GM06990 (cell line): ENCODE measurements around the gene CTF1.
"Not testable (repeated sequence)": the region's sequence is repeated elsewhere in the genome, so short reads cannot be mapped to it uniquely, and the experiment has no call there.

Source experiments
- DNase-seq: peaks from one replicate; pipeline ENCODE4 v3.0.0-alpha.2; 2011; ENCODE audit not compliant: insufficient read length; ENCODE audit errors: extremely low read depth
- H3K27me3 ChIP-seq: replicated peaks from 2 replicates; pipeline ENCODE4 v1.6.0; 2011; ENCODE audit warnings: low read length; ENCODE audit not compliant: control insufficient read depth, insufficient read depth
- H3K36me3 ChIP-seq: 2 replicates; pipeline ENCODE4 v1.5.1; 2011; ENCODE audit warnings: low read length; ENCODE audit not compliant: control insufficient read depth, insufficient read depth
- H3K4me3 ChIP-seq: replicated peaks from 2 replicates; pipeline ENCODE4 v1.5.1; 2011; ENCODE audit warnings: low read depth, mild to moderate bottlenecking, control low read depth, low read length
- CTCF ChIP-seq: IDR thresholded peaks from 2 replicates; pipeline ENCODE4 v1.5.1; 2011; ENCODE audit warnings: low read length, control low read depth, mild to moderate bottlenecking, inconsistent platforms; ENCODE audit not compliant: insufficient read depth, poor library complexity, severe bottlenecking

CTF1 gene

DNA sequence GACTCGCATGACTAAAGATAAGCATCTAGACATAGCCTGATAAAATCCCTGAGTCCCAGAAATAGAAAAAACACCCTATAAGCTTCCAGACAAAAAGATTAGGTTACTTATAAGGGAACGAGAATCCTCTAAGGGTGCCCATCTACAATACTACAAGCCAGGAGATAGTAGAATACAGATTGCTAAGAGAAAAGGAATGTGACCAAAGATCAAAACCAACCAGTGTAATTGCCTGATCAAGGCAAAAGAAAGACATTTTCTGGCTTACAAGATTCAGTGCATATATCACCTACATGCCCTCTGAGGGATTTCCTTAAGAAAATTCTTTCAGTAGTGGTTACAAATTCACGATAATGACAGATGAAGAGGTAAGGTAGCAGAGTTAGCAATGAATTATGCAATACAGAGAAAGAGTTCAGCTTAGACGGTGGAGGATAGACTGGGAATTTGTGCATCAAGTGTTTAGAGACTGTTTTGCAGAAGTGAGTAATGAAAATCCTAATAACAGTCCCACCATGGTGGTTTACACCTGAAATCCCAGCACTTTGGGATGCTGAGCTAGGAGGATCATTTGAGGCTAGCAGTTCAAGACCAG, 37.5 kb upstream of the CTF1 start:
- no peak for TF ChIP-seq CTCF
- no peaks in the 10 kb centered on the region for H3K27me3 ChIP-seq
- no peak for DNase-seq
- H3K4me3 ChIP-seq, result no peak overlapping the region
- no peaks in the 10 kb centered on the region for H3K36me3 ChIP-seq

DNA sequence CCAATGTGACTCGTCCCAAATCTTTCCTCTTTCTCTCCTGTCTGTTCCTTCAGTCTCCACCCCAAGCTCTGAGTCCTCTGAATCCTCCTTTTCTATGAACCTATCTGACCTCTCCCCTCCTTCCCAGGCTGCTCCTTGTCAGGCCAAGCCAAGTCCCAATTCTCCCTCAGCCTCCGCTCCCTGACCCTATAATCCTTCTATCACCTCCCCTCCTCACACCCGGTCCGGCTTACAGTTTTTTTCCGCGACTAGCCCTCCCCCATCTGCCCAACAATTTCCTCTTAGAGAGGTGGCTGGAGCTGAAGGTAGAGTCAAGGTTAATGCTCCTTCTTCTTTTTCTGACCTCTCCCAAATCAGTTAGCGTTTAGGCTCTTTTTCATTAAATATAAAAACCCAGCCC, 35.7 kb upstream of the CTF1 start:
- not testable (repeated sequence) for DNase-seq, H3K27me3 ChIP-seq, H3K36me3 ChIP-seq, H3K4me3 ChIP-seq

DNA sequence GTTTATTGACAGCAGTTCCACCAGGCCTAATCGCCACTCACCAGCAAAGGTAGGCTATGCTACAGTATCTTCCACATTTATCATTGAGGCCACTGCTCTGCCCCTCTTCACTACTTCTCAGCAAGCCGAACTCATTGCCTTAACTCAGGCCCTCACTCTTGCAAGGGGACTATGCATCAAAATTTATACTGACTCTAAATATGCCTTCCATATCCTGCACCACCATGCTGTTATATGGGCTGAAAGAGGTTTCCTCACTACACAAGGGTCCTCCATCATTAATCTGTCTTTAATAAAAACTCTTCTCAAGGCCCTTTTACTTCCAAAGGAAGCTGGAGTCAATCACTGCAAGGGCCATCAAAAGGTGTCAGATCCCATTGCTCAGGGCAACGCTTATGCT, 33.2 kb upstream of the CTF1 start:
- H3K4me3 ChIP-seq, DNase-seq, H3K36me3 ChIP-seq, H3K27me3 ChIP-seq: not testable (repeated sequence)

DNA sequence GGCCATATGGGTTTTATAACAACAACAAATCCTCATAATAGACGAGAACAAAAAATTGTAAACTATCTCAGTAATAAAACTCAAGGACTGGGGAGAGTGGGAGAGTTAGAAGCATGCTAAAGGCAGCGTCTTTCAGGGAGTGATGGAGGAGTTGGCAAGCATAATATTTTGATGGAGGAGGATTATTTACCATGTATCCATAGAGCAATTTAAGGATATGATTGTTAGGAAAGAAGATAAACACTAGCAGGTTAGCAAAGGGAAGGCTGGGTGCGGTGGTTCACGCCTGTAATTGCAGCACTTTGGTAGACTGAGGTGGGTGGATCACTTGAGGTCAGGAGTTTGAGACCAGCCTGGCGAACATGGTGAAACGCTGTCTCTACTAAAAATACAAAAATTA, 30.4 kb upstream of the CTF1 start:
- Histone ChIP-seq H3K36me3 (no peaks in the 10 kb centered on the region), H3K4me3 (no peak overlapping the region), H3K27me3 (no peaks in the 10 kb centered on the region)
- no peak for TF ChIP-seq CTCF
- DNase-seq, result no peak

DNA sequence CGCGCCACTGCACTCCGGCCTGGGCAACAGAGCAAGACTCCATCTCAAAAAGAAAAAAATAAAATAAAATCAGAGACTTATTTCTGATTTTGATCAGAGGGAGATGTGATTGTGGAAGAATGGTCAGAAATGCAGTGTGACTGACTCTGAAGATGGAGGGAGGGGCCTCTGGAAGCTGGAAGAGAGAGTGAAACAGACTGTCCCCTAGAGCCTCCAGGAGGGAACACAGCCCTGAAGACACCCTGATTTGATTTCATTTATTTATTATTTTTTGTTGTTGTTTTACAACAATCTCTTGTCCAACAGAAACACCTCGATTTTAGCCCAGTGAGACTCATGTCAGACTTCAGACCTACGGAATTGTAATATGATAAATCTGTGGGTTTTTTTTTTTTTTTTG, 28.7 kb upstream of the CTF1 start:
- no peaks in the 10 kb centered on the region for H3K27me3 ChIP-seq
- TF ChIP-seq CTCF, result peak; percentile 23
- no peaks in the 10 kb centered on the region for H3K36me3 ChIP-seq
- no peak overlapping the region for H3K4me3 ChIP-seq
- no peak for DNase-seq

DNA sequence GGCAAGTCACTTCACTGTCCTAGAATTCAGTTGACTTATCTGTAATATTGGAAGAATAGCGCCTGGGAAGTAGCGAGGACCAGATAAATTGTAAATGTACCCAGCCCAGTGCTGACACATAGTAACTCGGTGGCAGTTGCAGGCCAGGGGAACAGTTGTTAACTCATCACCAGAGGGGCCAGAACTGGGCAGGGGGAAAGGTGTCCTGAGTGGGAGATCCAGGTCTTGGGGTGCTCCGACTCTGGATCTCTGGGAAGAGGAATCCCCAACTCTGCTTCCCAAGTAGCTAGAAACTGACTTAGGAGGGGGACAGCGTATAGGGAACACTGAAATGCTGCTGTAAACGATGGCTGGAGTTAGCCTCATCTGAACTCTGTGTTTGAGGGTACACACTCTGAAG, 25.5 kb upstream of the CTF1 start:
- no peak for TF ChIP-seq CTCF
- DNase-seq, result no peak
- H3K4me3 ChIP-seq, result no peak overlapping the region
- no peaks in the 10 kb centered on the region for H3K36me3 ChIP-seq
- no peaks in the 10 kb centered on the region for H3K27me3 ChIP-seq

DNA sequence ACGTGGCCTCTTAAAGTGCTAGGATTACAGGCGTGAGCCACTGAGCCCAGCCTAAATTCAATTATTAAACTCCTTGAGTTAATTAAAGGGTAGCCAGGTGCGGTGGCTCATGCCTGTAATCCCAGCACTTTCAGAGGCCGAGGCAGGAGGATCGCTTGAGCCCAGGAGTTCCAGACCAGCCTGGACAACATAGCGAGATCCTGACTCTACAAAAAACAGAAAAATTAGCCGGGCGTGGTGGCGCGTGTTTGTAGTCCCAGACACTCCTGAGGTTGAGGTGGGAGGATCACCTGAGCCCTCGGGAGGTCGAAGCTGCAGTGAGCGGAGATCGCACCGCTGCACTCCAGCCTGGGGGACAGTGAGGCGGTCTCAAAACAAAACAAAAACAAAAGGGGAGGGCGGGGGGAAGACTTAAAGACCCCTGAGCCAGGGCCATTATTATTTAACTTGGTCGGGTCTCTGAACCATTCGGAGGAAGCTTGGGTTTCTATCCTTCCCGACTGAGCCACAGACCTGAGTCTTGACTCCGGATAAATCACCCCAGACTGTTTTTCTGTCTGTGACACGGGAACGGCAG, 22.1 kb upstream of the CTF1 start:
- Histone ChIP-seq H3K4me3 (peak overlapping the region; percentile 86), H3K27me3 (no peaks in the 10 kb centered on the region), H3K36me3 (peaks cover 4% of the 10 kb centered on the region)
- TF ChIP-seq CTCF, result no peak
- DNase-seq, result no peak
